SU-DHL-6 (cell line): ENCODE data around the gene ATF6.

Source experiments
- EZH2phosphoT487 ChIP-seq: fragments of 200-600 bp; sonication (generic), shearing (Covaris generic); conservative IDR thresholded peaks from 2 replicates; pipeline ENCODE4 v1.6.1; 2018; ENCODE audit warnings: mild to moderate bottlenecking, antibody characterized with exemption, low read length, moderate library complexity, mixed read lengths
- TF ChIP-seq, protein P1 (sequence below): fragments of 200-600 bp; sonication (generic); IDR thresholded peaks from one replicate; pipeline ENCODE4 v1.5.1; 2017; ENCODE audit warnings: antibody characterized with exemption, mild to moderate bottlenecking, low read length, moderate library complexity; ENCODE audit not compliant: insufficient read depth, poor library complexity, severe bottlenecking

GRCh38 chr1:161866241-161866640 lies 100.1 kb downstream of the ATF6 start:
- TF ChIP-seq, protein P1, sequence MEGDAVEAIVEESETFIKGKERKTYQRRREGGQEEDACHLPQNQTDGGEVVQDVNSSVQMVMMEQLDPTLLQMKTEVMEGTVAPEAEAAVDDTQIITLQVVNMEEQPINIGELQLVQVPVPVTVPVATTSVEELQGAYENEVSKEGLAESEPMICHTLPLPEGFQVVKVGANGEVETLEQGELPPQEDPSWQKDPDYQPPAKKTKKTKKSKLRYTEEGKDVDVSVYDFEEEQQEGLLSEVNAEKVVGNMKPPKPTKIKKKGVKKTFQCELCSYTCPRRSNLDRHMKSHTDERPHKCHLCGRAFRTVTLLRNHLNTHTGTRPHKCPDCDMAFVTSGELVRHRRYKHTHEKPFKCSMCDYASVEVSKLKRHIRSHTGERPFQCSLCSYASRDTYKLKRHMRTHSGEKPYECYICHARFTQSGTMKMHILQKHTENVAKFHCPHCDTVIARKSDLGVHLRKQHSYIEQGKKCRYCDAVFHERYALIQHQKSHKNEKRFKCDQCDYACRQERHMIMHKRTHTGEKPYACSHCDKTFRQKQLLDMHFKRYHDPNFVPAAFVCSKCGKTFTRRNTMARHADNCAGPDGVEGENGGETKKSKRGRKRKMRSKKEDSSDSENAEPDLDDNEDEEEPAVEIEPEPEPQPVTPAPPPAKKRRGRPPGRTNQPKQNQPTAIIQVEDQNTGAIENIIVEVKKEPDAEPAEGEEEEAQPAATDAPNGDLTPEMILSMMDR, result no peak
- no peak for TF ChIP-seq EZH2phosphoT487
